AG09309 (cell line): ENCODE data around the gene AUTS2.

Experiments
- DNase-seq: peaks from one replicate; pipeline ENCODE4 v3.0.0-alpha.2; 2010; ENCODE audit warnings: low read depth
- H3K4me3 ChIP-seq: 2 replicates; pipeline ENCODE4 v1.5.1; 2011; ENCODE audit warnings: mild to moderate bottlenecking, low read depth, low read length, moderate library complexity; ENCODE audit not compliant: control insufficient read depth
- TF ChIP-seq, protein P1 (sequence below): IDR thresholded peaks from 2 replicates; pipeline ENCODE4 v1.5.1; 2011; ENCODE audit warnings: mild to moderate bottlenecking, low read depth, low read length, inconsistent platforms; ENCODE audit not compliant: insufficient read depth, control insufficient read depth; ENCODE audit errors: missing control alignments

AUTS2 gene

DNA sequence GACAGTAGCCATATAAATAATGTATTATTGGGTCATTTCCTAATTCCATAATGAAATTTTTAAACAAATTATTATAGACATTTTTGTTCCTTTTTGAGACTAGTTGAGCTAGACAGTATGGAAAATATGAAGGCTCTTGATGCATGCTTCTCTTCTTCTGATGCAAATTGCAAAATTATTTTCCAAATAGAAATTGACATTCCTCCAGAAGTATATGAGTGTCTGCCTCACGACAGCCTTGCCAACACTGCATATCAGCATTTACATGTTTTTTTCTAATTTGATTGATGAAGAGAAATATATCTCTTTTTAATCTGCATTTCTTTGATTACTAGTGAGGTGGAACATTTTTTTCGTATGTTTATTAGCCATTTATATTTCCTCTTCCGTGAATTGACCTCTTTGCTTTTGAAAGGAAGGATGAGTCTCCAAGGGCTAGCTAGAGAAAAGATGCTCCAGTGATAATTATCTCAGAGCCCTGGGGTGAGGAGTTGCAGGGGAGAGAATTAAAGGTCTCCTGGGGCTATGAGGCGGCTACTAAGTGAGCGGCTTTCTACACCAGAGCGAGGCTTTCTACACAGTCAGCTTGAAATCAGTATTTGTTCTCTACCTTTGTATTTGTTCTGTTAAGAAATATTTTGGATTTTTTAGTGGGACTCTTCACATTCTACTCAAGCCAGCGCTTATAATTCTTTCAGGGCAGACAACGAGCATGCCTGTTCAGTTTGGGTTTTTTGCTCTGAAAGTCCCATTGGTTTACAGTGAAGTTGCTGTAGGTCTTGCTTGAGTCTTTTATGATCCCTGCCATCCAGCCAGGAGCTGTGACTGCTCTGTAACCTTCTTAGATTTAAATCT, 821.5 kb downstream of the AUTS2 start:
- H3K4me3 ChIP-seq: no peak overlapping the region
- TF ChIP-seq, protein P1, sequence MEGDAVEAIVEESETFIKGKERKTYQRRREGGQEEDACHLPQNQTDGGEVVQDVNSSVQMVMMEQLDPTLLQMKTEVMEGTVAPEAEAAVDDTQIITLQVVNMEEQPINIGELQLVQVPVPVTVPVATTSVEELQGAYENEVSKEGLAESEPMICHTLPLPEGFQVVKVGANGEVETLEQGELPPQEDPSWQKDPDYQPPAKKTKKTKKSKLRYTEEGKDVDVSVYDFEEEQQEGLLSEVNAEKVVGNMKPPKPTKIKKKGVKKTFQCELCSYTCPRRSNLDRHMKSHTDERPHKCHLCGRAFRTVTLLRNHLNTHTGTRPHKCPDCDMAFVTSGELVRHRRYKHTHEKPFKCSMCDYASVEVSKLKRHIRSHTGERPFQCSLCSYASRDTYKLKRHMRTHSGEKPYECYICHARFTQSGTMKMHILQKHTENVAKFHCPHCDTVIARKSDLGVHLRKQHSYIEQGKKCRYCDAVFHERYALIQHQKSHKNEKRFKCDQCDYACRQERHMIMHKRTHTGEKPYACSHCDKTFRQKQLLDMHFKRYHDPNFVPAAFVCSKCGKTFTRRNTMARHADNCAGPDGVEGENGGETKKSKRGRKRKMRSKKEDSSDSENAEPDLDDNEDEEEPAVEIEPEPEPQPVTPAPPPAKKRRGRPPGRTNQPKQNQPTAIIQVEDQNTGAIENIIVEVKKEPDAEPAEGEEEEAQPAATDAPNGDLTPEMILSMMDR: no peak
- DNase-seq: no peak

DNA sequence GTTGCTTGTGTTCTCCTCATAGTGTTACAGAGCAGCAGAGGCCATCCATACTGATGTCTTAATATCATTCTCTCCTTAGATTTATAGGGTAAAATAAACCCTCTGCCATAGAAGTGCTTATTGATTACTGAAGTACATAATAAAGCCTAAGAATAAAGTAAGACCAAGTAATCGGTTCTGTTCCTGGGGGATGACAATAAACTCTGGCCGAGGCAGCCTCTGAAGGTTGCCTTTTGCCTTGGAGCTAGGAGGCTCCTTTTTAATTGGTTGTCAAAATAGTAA, 822.0 kb downstream of the AUTS2 start:
- no peak for DNase-seq
- no peak overlapping the region for H3K4me3 ChIP-seq
- TF ChIP-seq, protein P1: no peak

DNA sequence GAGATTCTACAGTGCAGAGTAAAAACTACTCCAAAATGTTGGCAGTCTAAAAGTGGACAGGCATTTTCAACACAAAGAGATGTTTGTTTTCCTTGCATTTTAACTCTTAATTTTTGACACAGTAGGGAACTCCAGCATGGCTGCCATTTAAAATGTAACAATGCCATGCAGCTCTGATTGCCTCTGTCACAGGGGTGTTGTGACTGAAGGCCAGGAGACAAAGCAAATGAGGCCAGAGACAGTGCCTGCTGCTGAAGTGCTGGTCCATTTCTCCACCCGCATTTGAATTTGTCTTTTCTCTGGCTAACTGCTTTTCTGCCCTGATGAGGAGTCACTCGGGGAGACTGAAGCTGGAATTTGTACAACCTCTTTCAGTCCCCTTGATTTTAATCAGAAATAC, 823.0 kb downstream of the AUTS2 start:
- TF ChIP-seq, protein P1: no peak
- H3K4me3 ChIP-seq: no peak overlapping the region
- no peak for DNase-seq

DNA sequence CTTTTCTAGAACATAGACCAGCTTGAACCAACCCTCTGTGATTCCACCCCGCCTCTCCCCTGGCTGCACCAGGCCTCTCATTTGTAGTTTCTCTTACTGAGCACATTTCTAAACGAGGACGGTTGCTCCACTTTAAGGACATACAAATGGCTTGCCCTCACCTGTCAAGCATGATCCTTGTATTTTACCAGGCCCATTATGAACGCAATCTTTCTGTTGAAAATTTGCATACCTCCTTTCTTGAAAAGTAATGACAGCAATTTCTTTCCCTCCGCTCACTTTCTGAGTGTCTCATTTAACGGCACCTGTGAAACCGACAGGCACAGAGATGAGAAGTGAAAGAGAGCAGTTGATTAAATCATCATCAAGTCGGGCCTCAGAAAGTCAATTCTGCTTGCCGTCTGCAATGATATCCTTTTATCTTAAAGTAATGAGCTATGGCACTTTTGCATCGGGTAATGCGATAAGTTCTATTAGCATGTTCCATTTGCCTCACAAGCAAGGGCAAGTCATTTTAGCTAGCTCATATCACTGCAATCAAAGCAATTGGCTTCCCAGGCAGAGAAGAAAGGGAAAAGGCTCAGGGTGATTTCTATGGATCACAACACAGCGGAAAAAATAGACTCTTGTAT, 828.1 kb downstream of the AUTS2 start:
- DNase-seq: no peak
- no peak overlapping the region for H3K4me3 ChIP-seq
- TF ChIP-seq, protein P1: no peak

DNA sequence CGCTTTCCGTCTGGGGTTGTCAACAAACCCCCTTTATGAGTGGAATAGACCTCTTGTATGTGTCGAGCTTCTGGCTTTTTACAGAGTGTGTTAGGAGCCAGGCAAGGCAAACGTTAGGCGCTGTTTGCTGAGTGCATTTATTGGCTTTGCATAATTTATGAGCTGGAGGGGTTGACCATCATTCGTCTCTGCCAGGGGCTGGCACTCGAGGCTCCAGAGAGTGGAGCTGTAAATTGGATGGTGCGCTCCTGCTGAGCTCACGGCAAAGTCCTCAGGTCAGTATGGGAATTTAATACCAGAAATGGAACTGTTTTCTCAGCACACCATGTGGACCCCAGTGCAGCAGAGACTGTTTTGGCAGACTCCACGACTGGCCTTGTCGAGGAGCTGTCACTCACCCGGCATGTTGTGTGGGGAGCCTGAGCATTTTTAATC, 834.3 kb downstream of the AUTS2 start:
- no peak for DNase-seq
- TF ChIP-seq, protein P1: no peak
- no peak overlapping the region for H3K4me3 ChIP-seq

DNA sequence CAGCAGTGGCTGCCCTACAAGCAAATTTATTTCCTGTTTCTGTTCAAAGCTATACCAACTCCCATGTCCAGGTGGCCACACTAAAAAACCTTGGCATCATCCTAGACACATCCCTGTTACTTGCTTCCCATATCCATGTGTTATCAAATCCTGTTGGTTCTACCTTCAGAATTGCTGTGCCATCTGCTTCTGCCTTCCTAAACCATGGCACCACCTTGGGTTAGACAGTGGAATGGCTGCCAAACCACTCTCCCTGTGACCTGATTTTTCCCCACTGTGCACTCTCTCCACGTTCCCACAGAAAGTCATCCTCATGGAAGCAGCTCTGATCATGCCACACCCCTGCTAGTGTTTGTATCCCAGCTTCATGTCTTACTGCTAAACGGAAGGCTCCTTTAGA, 836.1 kb downstream of the AUTS2 start:
- no peak overlapping the region for H3K4me3 ChIP-seq
- no peak for DNase-seq
- TF ChIP-seq, protein P1: no peak

DNA sequence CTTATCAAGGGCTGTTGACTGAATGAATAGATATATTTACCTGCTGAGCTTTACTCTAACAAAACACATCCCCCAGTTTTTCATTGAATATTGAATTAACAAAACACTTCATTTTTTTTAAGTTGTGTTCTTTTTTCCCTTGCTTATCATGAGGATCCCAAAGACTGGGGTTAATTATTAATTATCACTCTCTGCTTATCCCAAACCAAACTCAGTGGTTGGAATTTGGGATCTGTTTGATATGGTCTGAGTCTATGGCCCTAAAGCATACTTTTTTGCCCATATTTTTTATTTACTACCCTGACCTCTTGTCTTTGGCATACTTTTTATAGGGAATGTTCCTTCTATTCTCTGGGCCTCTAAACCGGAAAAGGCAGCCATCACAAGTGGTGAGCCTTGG, 836.5 kb downstream of the AUTS2 start:
- H3K4me3 ChIP-seq: no peak overlapping the region
- TF ChIP-seq, protein P1: no peak
- no peak for DNase-seq
